ENCODE data around the gene XPR1.
"Not testable (repeated sequence)": the region's sequence is repeated elsewhere in the genome, so short reads cannot be mapped to it uniquely, and the experiment has no call there.

Gene XPR1

GRCh38 chr1:180849031-180849775, 217.4 kb downstream of the XPR1 start:
- Histone ChIP-seq H3K4me1 (ENCODE audit: control insufficient read depth, low read depth, low read length) (peaks cover 9% of the 10 kb centered on the region), H3K4me3 (ENCODE audit: low read length) (no peak overlapping the region), H3K9ac (ENCODE audit: low read length) (no peak overlapping the region), H3K27ac (ENCODE audit: low read length) (no peak overlapping the region), H3K27me3 (ENCODE audit: control insufficient read depth, insufficient read depth, low read length) (no peaks in the 10 kb centered on the region), H3K9me3 (ENCODE audit: control insufficient read depth, low read depth, low read length) (no peaks in the 10 kb centered on the region), H3K36me3 (ENCODE audit: control insufficient read depth, low read depth, low read length) (no peaks in the 10 kb centered on the region)

- no peak overlapping the region for H3K9ac ChIP-seq (ENCODE audit: low read length)
- H3K4me1 ChIP-seq (ENCODE audit: control insufficient read depth, low read depth, low read length), result peaks cover 12% of the 10 kb centered on the region
- H3K9me3 ChIP-seq (ENCODE audit: control insufficient read depth, low read depth, low read length), result no peaks in the 10 kb centered on the region
- H3K27me3 ChIP-seq (ENCODE audit: control insufficient read depth, insufficient read depth, low read length), result no peaks in the 10 kb centered on the region
- no peak overlapping the region for H3K4me3 ChIP-seq (ENCODE audit: low read length)
- no peaks in the 10 kb centered on the region for H3K36me3 ChIP-seq (ENCODE audit: control insufficient read depth, low read depth, low read length)
- H3K27ac ChIP-seq (ENCODE audit: low read length), result no peak overlapping the region
Measured at GRCh38 chr1:180851995-180852887, 220.4 kb downstream of the XPR1 start.

DNA sequence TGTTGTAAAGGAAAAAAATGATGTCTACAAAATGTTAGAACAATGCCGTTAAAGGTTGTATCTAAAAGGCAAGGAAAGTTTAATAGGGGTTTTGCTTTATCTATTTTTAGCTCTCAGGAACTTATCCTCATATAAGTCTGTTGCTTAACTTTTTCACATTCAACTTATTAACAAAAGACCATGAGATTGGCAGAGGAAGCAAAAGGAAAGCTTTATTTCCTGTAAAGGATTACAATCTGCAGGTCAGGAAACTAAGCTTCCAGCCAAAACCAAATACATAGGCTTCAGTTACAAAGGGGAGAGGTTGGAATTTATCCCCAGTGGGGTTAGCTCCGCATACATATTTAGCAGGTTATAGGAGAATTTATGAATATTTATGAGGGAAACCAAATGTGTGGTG, 222.2 kb downstream of the XPR1 start:
- Histone ChIP-seq H3K4me3 (ENCODE audit: low read length) (no peak overlapping the region), H3K9me3 (ENCODE audit: control insufficient read depth, low read depth, low read length) (no peaks in the 10 kb centered on the region), H3K36me3 (ENCODE audit: control insufficient read depth, low read depth, low read length) (no peaks in the 10 kb centered on the region), H3K27me3 (ENCODE audit: control insufficient read depth, insufficient read depth, low read length) (no peaks in the 10 kb centered on the region), H3K9ac (ENCODE audit: low read length) (no peak overlapping the region), H3K4me1 (ENCODE audit: control insufficient read depth, low read depth, low read length) (peaks cover 12% of the 10 kb centered on the region), H3K27ac (ENCODE audit: low read length) (no peak overlapping the region)

DNA sequence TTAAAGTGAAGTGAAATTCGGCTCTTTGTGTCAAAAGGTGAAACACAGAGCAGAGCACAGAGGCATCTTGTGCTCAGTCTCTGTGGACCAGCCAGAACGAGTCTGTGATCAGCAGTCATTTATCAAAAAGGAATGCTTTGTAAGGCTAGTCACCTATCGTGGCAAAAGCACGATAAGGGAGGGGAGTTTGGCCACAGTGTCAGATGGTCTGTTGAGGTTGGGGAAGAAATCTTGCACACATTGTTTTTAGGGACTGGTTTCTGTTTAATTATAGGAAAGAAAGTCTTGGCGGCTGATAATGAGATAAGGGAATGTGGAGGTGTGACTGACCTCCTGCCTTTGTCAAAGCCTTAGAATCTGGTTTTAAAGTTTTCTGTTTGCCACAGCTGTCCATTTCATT, 222.6 kb downstream of the XPR1 start:
- no peak overlapping the region for H3K9ac ChIP-seq (ENCODE audit: low read length)
- H3K4me1 ChIP-seq (ENCODE audit: control insufficient read depth, low read depth, low read length), result peaks cover 12% of the 10 kb centered on the region
- H3K9me3 ChIP-seq (ENCODE audit: control insufficient read depth, low read depth, low read length), result no peaks in the 10 kb centered on the region
- H3K36me3 ChIP-seq (ENCODE audit: control insufficient read depth, low read depth, low read length), result no peaks in the 10 kb centered on the region
- H3K27me3 ChIP-seq (ENCODE audit: control insufficient read depth, insufficient read depth, low read length), result no peaks in the 10 kb centered on the region
- no peak overlapping the region for H3K27ac ChIP-seq (ENCODE audit: low read length)
- H3K4me3 ChIP-seq (ENCODE audit: low read length), result no peak overlapping the region

DNA sequence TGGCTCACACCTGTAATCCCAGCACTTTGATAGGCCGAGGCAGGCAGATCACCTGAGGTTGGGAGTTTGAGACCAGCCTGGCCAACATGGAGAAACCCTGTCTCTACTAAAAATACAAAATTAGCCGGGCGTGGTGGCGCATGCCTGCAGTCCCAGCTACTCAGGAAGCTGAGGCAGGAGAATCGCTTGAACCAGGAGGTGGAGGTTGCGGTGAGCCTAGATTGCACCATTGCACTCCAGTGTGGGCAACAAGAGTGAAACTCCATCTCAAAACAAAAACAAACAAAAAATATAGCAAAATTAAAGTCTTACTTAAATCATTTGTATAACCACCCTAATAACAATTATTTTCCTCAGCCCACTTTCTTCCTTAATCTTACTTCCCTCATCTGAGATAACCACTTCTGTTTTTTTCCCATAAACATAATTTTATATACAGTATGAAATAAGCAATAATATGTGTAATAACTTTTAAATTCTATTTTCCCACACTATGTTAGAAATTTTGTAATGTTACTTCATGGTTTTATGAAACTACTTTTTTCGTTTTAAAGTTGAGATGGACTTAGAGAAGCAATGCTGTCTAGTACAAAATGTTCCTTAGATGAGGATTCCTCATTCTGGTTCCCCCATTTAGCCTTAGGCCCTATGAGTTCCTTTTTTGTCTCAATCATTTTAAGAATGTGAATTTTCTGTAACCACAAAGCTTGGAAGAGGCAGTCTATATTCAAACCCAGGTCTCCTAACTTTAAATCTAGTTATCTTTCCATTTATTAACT, 226.3 kb downstream of the XPR1 start:
- peaks cover 12% of the 10 kb centered on the region for H3K4me1 ChIP-seq (ENCODE audit: control insufficient read depth, low read depth, low read length)
- not testable (repeated sequence) for H3K9ac ChIP-seq (ENCODE audit: low read length); H3K27me3 ChIP-seq (ENCODE audit: control insufficient read depth, insufficient read depth, low read length); H3K36me3 ChIP-seq (ENCODE audit: control insufficient read depth, low read depth, low read length); H3K9me3 ChIP-seq (ENCODE audit: control insufficient read depth, low read depth, low read length); H3K4me3 ChIP-seq (ENCODE audit: low read length); H3K27ac ChIP-seq (ENCODE audit: low read length)

- Histone ChIP-seq H3K4me1 (ENCODE audit: control insufficient read depth, low read depth, low read length) (peaks cover 3% of the 10 kb centered on the region), H3K4me3 (ENCODE audit: low read length) (no peak overlapping the region), H3K27me3 (ENCODE audit: control insufficient read depth, insufficient read depth, low read length) (no peaks in the 10 kb centered on the region), H3K27ac (ENCODE audit: low read length) (no peak overlapping the region), H3K9ac (ENCODE audit: low read length) (no peak overlapping the region), H3K9me3 (ENCODE audit: control insufficient read depth, low read depth, low read length) (no peaks in the 10 kb centered on the region), H3K36me3 (ENCODE audit: control insufficient read depth, low read depth, low read length) (peaks cover 5% of the 10 kb centered on the region)
Measured at GRCh38 chr1:180859306-180859705, 227.5 kb downstream of the XPR1 start.

DNA sequence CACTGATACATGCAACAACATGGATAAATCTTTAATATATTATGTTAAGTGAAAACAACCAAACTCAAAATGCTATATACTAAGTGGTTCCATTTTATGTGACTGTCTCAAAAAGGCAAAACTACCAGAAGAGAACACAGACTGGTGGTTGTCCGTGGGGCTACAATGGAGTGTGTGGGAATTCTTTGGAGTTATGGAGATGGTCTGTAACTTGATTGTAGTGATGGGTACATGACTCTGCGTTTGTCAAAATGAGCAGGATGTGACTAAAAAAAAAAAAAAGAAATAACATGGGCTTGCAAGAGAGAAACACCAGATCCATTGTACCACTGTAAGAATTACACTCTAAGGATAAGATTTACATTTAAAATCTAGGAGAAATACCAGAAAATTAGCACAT, 228.7 kb downstream of the XPR1 start:
- Histone ChIP-seq H3K9ac (ENCODE audit: low read length) (no peak overlapping the region), H3K36me3 (ENCODE audit: control insufficient read depth, low read depth, low read length) (peaks cover 10% of the 10 kb centered on the region), H3K4me3 (ENCODE audit: low read length) (no peak overlapping the region), H3K27me3 (ENCODE audit: control insufficient read depth, insufficient read depth, low read length) (no peaks in the 10 kb centered on the region), H3K27ac (ENCODE audit: low read length) (no peak overlapping the region), H3K9me3 (ENCODE audit: control insufficient read depth, low read depth, low read length) (no peaks in the 10 kb centered on the region), H3K4me1 (ENCODE audit: control insufficient read depth, low read depth, low read length) (no peaks in the 10 kb centered on the region)

DNA sequence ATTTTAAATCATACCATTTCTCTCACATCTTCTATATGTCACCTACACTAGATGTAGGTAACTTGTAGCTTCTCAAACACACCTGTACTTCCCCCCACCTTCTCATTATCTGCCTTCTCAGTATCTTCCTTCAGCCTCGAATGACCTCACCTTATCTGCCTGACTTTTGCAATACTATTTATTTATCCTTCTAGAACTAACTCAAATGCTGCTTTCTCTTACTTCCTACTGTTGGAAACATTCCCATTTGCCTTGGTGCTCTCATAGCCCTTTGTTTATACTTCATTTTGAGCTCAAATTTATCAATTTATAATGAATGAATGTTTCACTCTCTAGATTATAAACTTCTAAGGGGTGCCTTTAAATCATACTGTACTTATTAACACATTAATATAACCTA, 230.5 kb downstream of the XPR1 start:
- H3K9ac ChIP-seq (ENCODE audit: low read length), result no peak overlapping the region
- peaks cover 12% of the 10 kb centered on the region for H3K36me3 ChIP-seq (ENCODE audit: control insufficient read depth, low read depth, low read length)
- peaks cover 5% of the 10 kb centered on the region for H3K9me3 ChIP-seq (ENCODE audit: control insufficient read depth, low read depth, low read length)
- no peaks in the 10 kb centered on the region for H3K4me1 ChIP-seq (ENCODE audit: control insufficient read depth, low read depth, low read length)
- H3K27ac ChIP-seq (ENCODE audit: low read length), result no peak overlapping the region
- no peaks in the 10 kb centered on the region for H3K27me3 ChIP-seq (ENCODE audit: control insufficient read depth, insufficient read depth, low read length)
- H3K4me3 ChIP-seq (ENCODE audit: low read length), result no peak overlapping the region

- Histone ChIP-seq H3K27ac (ENCODE audit: low read length) (no peak overlapping the region), H3K9me3 (ENCODE audit: control insufficient read depth, low read depth, low read length) (peaks cover 5% of the 10 kb centered on the region), H3K4me1 (ENCODE audit: control insufficient read depth, low read depth, low read length) (no peaks in the 10 kb centered on the region), H3K36me3 (ENCODE audit: control insufficient read depth, low read depth, low read length) (peaks cover 12% of the 10 kb centered on the region), H3K27me3 (ENCODE audit: control insufficient read depth, insufficient read depth, low read length) (no peaks in the 10 kb centered on the region), H3K4me3 (ENCODE audit: low read length) (no peak overlapping the region), H3K9ac (ENCODE audit: low read length) (no peak overlapping the region)
Measured at GRCh38 chr1:180863158-180863775, 231.4 kb downstream of the XPR1 start.

DNA sequence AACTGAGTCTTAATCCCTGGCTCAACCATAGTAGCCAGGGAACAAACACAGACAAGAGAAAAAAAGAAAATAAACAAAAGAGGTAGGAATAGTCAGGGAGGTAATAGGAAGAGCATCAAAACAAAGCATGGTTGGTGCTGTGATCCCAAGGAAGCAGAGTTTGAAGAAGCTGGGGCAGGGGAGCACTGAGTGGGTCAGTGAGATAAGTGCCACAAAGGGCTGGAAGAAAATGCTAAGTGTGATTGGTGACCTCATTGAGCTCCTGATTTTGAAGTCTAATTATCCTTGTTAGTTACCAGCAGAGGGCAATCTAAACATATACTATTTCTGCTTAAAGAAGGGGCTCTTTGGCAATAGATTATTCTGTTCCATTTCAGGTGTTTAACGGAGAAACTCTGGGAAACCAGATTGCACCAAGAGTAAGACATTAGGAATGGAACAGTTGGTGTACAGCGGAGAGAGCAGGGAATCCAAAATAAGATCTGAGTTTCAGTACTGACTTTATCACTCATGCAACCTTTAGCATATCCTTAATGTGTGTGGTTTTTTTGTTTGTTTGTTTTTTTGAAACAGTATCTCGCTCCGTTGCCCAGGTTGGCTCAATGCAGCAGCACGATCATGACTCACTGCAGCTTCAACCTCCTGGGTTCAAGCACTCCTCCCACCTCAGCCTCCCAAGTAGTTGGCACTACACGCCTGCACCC, 250.1 kb downstream of the XPR1 start:
- H3K9ac ChIP-seq (ENCODE audit: low read length), result no peak overlapping the region
- H3K4me1 ChIP-seq (ENCODE audit: control insufficient read depth, low read depth, low read length), result no peaks in the 10 kb centered on the region
- peaks cover 3% of the 10 kb centered on the region for H3K36me3 ChIP-seq (ENCODE audit: control insufficient read depth, low read depth, low read length)
- H3K27me3 ChIP-seq (ENCODE audit: control insufficient read depth, insufficient read depth, low read length), result no peaks in the 10 kb centered on the region
- H3K27ac ChIP-seq (ENCODE audit: low read length), result no peak overlapping the region
- no peaks in the 10 kb centered on the region for H3K9me3 ChIP-seq (ENCODE audit: control insufficient read depth, low read depth, low read length)
- H3K4me3 ChIP-seq (ENCODE audit: low read length), result no peak overlapping the region
